DND-41 (cell line): ENCODE measurements around the gene GRIN2A.

ENCODE experiments used
- EZH2 ChIP-seq: IDR thresholded peaks from 3 replicates; pipeline ENCODE4 v1.6.1; 2012; ENCODE audit warnings: borderline replicate concordance, low read depth, mild to moderate bottlenecking, moderate library complexity, low read length, inconsistent platforms; ENCODE audit not compliant: severe bottlenecking
- TF ChIP-seq, protein P1 (sequence below): IDR thresholded peaks from 2 replicates; pipeline ENCODE4 v1.5.1; 2012; ENCODE audit warnings: borderline replicate concordance, low read length, moderate library complexity, mild to moderate bottlenecking; ENCODE audit not compliant: poor library complexity, severe bottlenecking; ENCODE audit errors: extremely low read depth

DNA sequence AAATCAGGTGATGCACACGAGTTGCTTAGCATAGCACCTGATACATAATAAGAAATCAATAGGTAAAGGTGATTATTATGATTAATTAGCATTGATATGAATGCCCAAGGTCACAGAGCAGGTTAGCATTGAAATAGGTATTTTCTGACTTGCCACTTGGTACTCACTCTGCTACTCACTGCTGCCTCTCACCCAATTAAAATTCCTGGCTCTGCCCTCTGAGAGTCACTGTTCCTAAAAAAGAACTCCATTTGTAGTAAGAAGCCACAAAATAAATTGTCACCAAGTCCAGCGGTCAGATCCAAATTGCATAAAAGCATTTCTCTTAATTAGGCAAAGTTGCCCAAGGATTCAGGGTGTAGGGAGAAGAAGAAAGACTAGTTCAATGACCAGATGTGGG, 8.9 kb upstream of the GRIN2A start:
- TF ChIP-seq EZH2, result no peak
- TF ChIP-seq, protein P1, sequence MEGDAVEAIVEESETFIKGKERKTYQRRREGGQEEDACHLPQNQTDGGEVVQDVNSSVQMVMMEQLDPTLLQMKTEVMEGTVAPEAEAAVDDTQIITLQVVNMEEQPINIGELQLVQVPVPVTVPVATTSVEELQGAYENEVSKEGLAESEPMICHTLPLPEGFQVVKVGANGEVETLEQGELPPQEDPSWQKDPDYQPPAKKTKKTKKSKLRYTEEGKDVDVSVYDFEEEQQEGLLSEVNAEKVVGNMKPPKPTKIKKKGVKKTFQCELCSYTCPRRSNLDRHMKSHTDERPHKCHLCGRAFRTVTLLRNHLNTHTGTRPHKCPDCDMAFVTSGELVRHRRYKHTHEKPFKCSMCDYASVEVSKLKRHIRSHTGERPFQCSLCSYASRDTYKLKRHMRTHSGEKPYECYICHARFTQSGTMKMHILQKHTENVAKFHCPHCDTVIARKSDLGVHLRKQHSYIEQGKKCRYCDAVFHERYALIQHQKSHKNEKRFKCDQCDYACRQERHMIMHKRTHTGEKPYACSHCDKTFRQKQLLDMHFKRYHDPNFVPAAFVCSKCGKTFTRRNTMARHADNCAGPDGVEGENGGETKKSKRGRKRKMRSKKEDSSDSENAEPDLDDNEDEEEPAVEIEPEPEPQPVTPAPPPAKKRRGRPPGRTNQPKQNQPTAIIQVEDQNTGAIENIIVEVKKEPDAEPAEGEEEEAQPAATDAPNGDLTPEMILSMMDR, result no peak
